HG02588 (cell line): ENCODE measurements around the gene C13orf46.
"Not testable (repeated sequence)": the region's sequence is repeated elsewhere in the genome, so short reads cannot be mapped to it uniquely, and the experiment has no call there.

Experiments
- ATAC-seq: cut with Tn5 transposase; IDR thresholded peaks from one replicate; pipeline ENCODE4 v1.9.1; 2021; ENCODE audit warnings: mild to moderate bottlenecking, moderate library complexity; ENCODE audit not compliant: unreplicated experiment

The C13orf46 gene

GRCh38 chr13:113995051-113995601, 21.2 kb upstream of the C13orf46 start:
- ATAC-seq, result no peak

GRCh38 chr13:113992276-113993005, 18.6 kb upstream of the C13orf46 start:
- no peak for ATAC-seq

GRCh38 chr13:113991676-113992179, 17.9 kb upstream of the C13orf46 start:
- no peak for ATAC-seq

GRCh38 chr13:113991191-113991669, 17.4 kb upstream of the C13orf46 start:
- no peak for ATAC-seq

- ATAC-seq, result no peak
Observed at GRCh38 chr13:113990321-113990837, 16.5 kb upstream of the C13orf46 start.

- ATAC-seq, result no peak
Observed at GRCh38 chr13:113989585-113990300, 15.9 kb upstream of the C13orf46 start.

- not testable (repeated sequence) for ATAC-seq
Observed at GRCh38 chr13:113988859-113989258, 15.0 kb upstream of the C13orf46 start.

- no peak for ATAC-seq
Observed at GRCh38 chr13:113982296-113982661, 8.4 kb upstream of the C13orf46 start.

GRCh38 chr13:113981611-113982295, 7.9 kb upstream of the C13orf46 start:
- ATAC-seq, result no peak

- no peak for ATAC-seq
Observed at GRCh38 chr13:113981194-113981605, 7.3 kb upstream of the C13orf46 start.

GRCh38 chr13:113980489-113981064, 6.7 kb upstream of the C13orf46 start:
- no peak for ATAC-seq

- ATAC-seq, result no peak
Observed at GRCh38 chr13:113979791-113980471, 6.1 kb upstream of the C13orf46 start.

GRCh38 chr13:113978741-113979481, 5.0 kb upstream of the C13orf46 start:
- no peak for ATAC-seq

GRCh38 chr13:113977976-113978375, 4.1 kb upstream of the C13orf46 start:
- no peak for ATAC-seq

GRCh38 chr13:113976711-113977684, 3.1 kb upstream of the C13orf46 start:
- no peak for ATAC-seq

- no peak for ATAC-seq
Observed at GRCh38 chr13:113975416-113975815, 1.5 kb upstream of the C13orf46 start.

GRCh38 chr13:113974304-113975281, 717 bp upstream of the C13orf46 start:
- ATAC-seq, result no peak
